ENCODE results near the gene UTY.

UTY gene

DNA sequence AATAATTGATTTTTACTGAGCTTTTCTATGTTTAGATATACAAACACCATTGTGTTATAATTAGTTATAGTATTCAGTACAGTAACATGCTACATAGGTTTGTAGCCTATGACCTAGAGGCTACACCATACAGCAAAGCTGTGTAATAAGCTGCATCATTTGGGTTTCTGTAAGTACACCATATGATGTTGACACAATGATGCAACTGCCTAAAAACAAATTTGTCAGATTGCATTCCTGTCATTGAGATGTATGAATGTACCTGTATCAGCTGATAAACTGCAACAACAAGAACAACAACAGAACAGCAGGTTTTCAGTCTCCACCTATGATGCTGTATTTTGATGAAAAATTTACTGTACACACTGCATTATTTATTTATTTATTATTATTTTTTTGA lies 64.3 kb downstream of the UTY start:
- Histone ChIP-seq H3K4me3 (no peak overlapping the region), H3K27ac (no peak overlapping the region)
- DNase-seq (ENCODE audit: low spot score): no peak
- TF ChIP-seq CTCF (IDR thresholded peaks at IDR 0.05): no peak

GRCh38 chrY:13398876-13399275 lies 81.0 kb downstream of the UTY start:
- no peak for DNase-seq (ENCODE audit: low spot score)
- H3K4me3 ChIP-seq: no peak overlapping the region
- no peak for TF ChIP-seq CTCF (IDR thresholded peaks at IDR 0.05)
- no peak overlapping the region for H3K27ac ChIP-seq

DNA sequence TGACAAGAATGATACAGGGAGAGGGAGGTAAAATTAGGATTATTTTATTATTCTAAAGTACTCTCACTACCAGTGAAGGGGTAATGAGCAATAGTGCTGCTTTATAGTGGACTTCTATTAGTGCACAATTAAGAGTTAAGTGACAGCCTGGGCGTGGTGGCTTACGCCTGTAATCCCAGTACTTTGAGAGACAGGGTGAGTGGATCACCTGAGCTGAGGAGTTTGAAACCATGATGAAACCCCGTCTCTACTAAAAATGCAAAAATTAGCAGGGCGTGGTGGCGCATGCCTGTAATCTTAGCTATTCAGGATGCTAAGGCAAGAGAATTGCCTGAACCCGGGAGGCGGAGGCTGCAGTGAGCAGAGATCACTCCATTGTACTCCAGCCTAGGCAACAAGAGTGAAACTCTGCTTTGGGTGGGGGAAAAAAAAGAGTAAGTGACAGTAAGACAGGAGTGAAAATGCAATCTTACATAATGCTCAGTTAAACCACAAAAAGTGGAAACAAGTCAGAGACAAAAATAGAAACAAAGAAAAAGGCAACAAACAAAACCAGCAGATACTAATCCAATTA lies 98.6 kb downstream of the UTY start:
- TF ChIP-seq CTCF (IDR thresholded peaks at IDR 0.05): no peak
- DNase-seq (ENCODE audit: low spot score): no peak
- H3K4me3 ChIP-seq: no peak overlapping the region
- no peak overlapping the region for H3K27ac ChIP-seq

DNA sequence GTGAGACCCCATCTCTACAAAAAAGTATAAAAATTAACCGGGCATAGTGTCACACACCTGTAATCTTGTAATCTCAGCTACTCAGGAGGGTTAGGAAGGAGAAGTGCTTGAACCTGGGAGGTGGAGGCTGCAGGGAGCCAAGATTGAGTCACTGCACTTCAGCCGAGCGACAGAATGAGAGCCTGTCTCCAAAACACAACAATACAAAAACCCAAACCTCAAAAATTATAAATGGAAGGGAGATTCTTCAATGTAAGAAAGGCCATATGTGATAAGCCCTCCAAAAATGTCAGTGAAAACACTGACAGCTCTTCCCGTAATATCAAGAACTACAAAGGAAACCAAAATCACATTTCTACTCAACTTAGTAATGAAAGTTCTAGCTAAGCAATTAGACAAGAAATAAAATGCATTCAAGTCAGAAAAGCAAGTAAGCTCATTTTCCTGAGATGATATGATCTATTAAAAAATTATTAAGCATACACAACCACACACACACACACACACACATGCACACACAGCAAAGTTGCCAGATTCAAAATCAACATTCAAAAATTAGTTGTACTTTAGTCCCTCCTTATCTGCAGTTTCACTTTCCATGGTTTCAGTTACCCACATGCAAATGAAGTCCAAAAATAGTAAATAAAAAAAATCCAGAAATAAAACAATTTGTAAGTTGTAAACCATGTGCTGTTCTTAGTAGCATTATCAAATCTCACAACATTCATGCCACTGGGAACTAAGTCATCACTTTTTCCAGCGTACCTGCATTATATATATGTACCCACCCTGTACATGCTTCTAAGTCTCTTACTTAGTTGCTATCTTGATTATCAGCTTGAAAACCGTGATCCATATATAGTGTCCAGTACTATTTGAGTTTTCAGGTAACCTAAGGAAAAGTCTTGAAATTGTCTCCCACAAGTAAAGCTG lies 108.7 kb downstream of the UTY start:
- TF ChIP-seq CTCF (IDR thresholded peaks at IDR 0.05): no peak
- Histone ChIP-seq H3K4me3 (no peak overlapping the region), H3K27ac (no peak overlapping the region)
- no peak for DNase-seq (ENCODE audit: low spot score)

- no peak overlapping the region for H3K27ac ChIP-seq
- TF ChIP-seq CTCF (IDR thresholded peaks at IDR 0.05): no peak
- DNase-seq (ENCODE audit: low spot score): no peak
These were observed 109.6 kb downstream of the UTY start for GRCh38 chrY:13370245-13370644.

GRCh38 chrY:13368513-13368845 lies 111.4 kb downstream of the UTY start:
- Histone ChIP-seq H3K4me3 (no peak overlapping the region), H3K27ac (no peak overlapping the region)
- TF ChIP-seq CTCF (IDR thresholded peaks at IDR 0.05): no peak
- DNase-seq (ENCODE audit: low spot score): no peak

More at GRCh38 chrY:13370245-13370644, 109.6 kb downstream of the UTY start:
- no peak overlapping the region for H3K4me3 ChIP-seq

GRCh38 chrY:13363641-13364040 lies 116.2 kb downstream of the UTY start:
- no peak for DNase-seq (ENCODE audit: low spot score)
- Histone ChIP-seq H3K27ac (no peak overlapping the region), H3K4me3 (no peak overlapping the region)
- no peak for TF ChIP-seq CTCF (IDR thresholded peaks at IDR 0.05)

All from coronary artery (tissue), 2 donors.